WTC11 (cell line): ENCODE measurements around the gene LSM11. TPM values are rescaled to one million over a fixed set of nuclear protein-coding genes. Genes with fewer than 3 reads are reported as not detected.

Experiments
- ATAC-seq: fragments of 200-7000 bp; cut with Tn5 transposase; 2 replicates; pipeline ENCODE4 v1.10.0; 2021; ENCODE audit warnings: mild to moderate bottlenecking, moderate library complexity
- CTCF ChIA-PET: fragments of 300-600 bp; sonication (Branson Sonifier 250); formaldehyde crosslinking; loops from one replicate; lab custom pipeline; 2021; ENCODE audit warnings: antibody characterized with exemption; lab: Charles Lee
- POLR2A ChIA-PET: fragments of 350-600 bp; sonication (Branson Sonifier 250); formaldehyde crosslinking; loops from one replicate; lab custom pipeline; 2021; ENCODE audit warnings: antibody characterized with exemption; lab: Charles Lee
- DNase-seq: peaks from one replicate; pipeline ENCODE4 v3.0.0; 2021; ENCODE audit warnings: low spot score
- H3K27ac Mint-ChIP-seq: 2 replicates; pipeline ENCODE4 v1.8.0; 2021; ENCODE audit warnings: mixed read lengths
- H3K27me3 Mint-ChIP-seq: 2 replicates; pipeline ENCODE4 v1.8.0; 2021; ENCODE audit warnings: low read depth, mild to moderate bottlenecking, moderate library complexity, mixed read lengths
- H3K36me3 Mint-ChIP-seq: 2 replicates; pipeline ENCODE4 v1.8.0; 2021; ENCODE audit warnings: mixed read lengths
- H3K4me1 Mint-ChIP-seq: 2 replicates; pipeline ENCODE4 v1.8.0; 2022; ENCODE audit warnings: mixed read lengths
- H3K4me3 Mint-ChIP-seq: 2 replicates; pipeline ENCODE4 v1.8.0; 2021; ENCODE audit warnings: mild to moderate bottlenecking, moderate library complexity, mixed read lengths
- H3K9me3 Mint-ChIP-seq: 2 replicates; pipeline ENCODE4 v1.8.0; 2021; ENCODE audit warnings: mixed read lengths
- ATF1 ChIP-seq: sonication (generic); formaldehyde crosslinking; IDR thresholded peaks from 2 replicates; pipeline ENCODE4 v1.8.1; 2023; ENCODE audit warnings: mild to moderate bottlenecking, moderate library complexity, missing genetic modification reagents
- CREB1 ChIP-seq: sonication (generic); formaldehyde crosslinking; IDR thresholded peaks from 2 replicates; pipeline ENCODE4 v1.8.0; 2023; ENCODE audit warnings: mild to moderate bottlenecking, missing genetic modification reagents
- FOXP1 ChIP-seq: sonication (generic); formaldehyde crosslinking; IDR thresholded peaks from 2 replicates; pipeline ENCODE4 v1.8.0; 2022; ENCODE audit warnings: missing genetic modification reagents, mild to moderate bottlenecking, moderate library complexity, borderline replicate concordance
- GRHL2 ChIP-seq: fragments of 250-450 bp; sonication (Bioruptor Pico); IDR thresholded peaks from 2 replicates; pipeline ENCODE4 v1.8.0; 2022; ENCODE audit warnings: mild to moderate bottlenecking, moderate library complexity; ENCODE audit not compliant: insufficient replicate concordance, severe bottlenecking
- GTF2I ChIP-seq: fragments of 250-450 bp; sonication (Bioruptor Pico); conservative IDR thresholded peaks from 2 replicates; pipeline ENCODE4 v1.4.0; 2021; ENCODE audit warnings: mild to moderate bottlenecking
- HMGA2 ChIP-seq: fragments of 250-450 bp; sonication (Bioruptor Pico); IDR thresholded peaks from 2 replicates; pipeline ENCODE4 v1.4.0; 2021; ENCODE audit warnings: mild to moderate bottlenecking, moderate library complexity
- JAZF1 ChIP-seq: fragments of 250-450 bp; sonication (Bioruptor Pico); IDR thresholded peaks from 2 replicates; pipeline ENCODE4 v1.9.0; 2021; ENCODE audit warnings: moderate library complexity, mild to moderate bottlenecking, inconsistent platforms
- JUN ChIP-seq: sonication (generic); formaldehyde crosslinking; IDR thresholded peaks from 2 replicates; pipeline ENCODE4 v1.8.0; 2023; ENCODE audit warnings: mild to moderate bottlenecking, missing genetic modification reagents
- NFE2L1 ChIP-seq: sonication (generic); formaldehyde crosslinking; IDR thresholded peaks from 2 replicates; pipeline ENCODE4 v1.8.1; 2023; ENCODE audit warnings: missing genetic modification reagents
- NR2C2 ChIP-seq: sonication (generic); formaldehyde crosslinking; IDR thresholded peaks from 2 replicates; pipeline ENCODE4 v1.8.0; 2022; ENCODE audit warnings: mild to moderate bottlenecking, missing genetic modification reagents
- ZNF232 ChIP-seq: sonication (generic); formaldehyde crosslinking; IDR thresholded peaks from 2 replicates; pipeline ENCODE4 v1.8.0; 2022; ENCODE audit warnings: mild to moderate bottlenecking, missing genetic modification reagents
- total RNA-seq: library from RNA; stranded (reverse); gene quantifications from 3 replicates; pipeline ENCODE4 v1.2.3, GENCODE V29; 2021
- TF ChIP-seq, protein P1 (sequence below): sonication (generic); formaldehyde crosslinking; IDR thresholded peaks from 2 replicates; pipeline ENCODE4 v1.8.1; 2022; ENCODE audit warnings: low read depth, mild to moderate bottlenecking, moderate library complexity, missing genetic modification reagents, borderline replicate concordance
- TF ChIP-seq, protein P2 (sequence below): sonication (generic); formaldehyde crosslinking; IDR thresholded peaks from 2 replicates; pipeline ENCODE4 v1.8.1; 2023; ENCODE audit warnings: mild to moderate bottlenecking, moderate library complexity, missing genetic modification reagents
- TF ChIP-seq, protein P3 (sequence below): sonication (generic); formaldehyde crosslinking; IDR thresholded peaks from 2 replicates; pipeline ENCODE4 v1.8.1; 2023; ENCODE audit warnings: mild to moderate bottlenecking, missing genetic modification reagents, moderate library complexity
- TF ChIP-seq, protein P4 (sequence below): sonication (generic); formaldehyde crosslinking; IDR thresholded peaks from 2 replicates; pipeline ENCODE4 v1.8.0; 2023; ENCODE audit warnings: missing genetic modification reagents, mild to moderate bottlenecking, borderline replicate concordance
- TF ChIP-seq, protein P5 (sequence below): fragments of 250-450 bp; sonication (Bioruptor Pico); IDR thresholded peaks from 2 replicates; pipeline ENCODE4 v1.9.0; 2021; ENCODE audit warnings: moderate library complexity, mild to moderate bottlenecking, inconsistent platforms, borderline replicate concordance
- TF ChIP-seq, protein P6 (sequence below): sonication (generic); formaldehyde crosslinking; conservative IDR thresholded peaks from 2 replicates; pipeline ENCODE4 v1.8.1; 2023; ENCODE audit warnings: mild to moderate bottlenecking, low read depth, missing genetic modification reagents, moderate library complexity
- TF ChIP-seq, protein P7 (sequence below): fragments of 250-450 bp; sonication (Bioruptor Pico); IDR thresholded peaks from 2 replicates; pipeline ENCODE4 v2.1.2; 2022; ENCODE audit warnings: mild to moderate bottlenecking, moderate library complexity

LSM11 gene
- total RNA-seq, 1 experiment from 2014 or later = 5.2 TPM

DNA sequence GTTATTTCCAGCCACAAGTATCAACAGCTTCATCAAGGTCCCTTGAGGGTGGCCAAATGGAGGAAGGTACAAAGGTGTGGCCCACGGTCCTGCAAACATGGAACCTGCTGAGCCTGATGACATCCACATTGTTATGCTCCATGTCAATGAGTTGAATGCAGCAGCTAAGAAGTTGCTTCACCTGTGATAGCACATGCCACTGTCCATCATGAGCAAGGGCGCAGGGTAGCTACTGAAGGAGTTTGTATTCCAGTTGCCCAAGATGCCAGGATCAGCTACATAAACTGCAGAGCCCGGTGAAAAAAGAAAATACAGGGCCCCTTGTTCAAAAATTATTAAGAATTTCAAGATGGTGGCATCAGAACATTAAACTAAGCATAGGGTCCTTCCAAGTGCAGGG is 24.2 kb downstream of the LSM11 start:
- TF ChIP-seq FOXP1 (CRISPR knock-in tag) = no peak
- no peak for TF ChIP-seq HMGA2
- no peak for TF ChIP-seq CREB1 (CRISPR knock-in tag)
- TF ChIP-seq, protein P1, sequence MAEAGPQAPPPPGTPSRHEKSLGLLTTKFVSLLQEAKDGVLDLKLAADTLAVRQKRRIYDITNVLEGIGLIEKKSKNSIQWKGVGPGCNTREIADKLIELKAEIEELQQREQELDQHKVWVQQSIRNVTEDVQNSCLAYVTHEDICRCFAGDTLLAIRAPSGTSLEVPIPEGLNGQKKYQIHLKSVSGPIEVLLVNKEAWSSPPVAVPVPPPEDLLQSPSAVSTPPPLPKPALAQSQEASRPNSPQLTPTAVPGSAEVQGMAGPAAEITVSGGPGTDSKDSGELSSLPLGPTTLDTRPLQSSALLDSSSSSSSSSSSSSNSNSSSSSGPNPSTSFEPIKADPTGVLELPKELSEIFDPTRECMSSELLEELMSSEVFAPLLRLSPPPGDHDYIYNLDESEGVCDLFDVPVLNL = no peak
- TF ChIP-seq, protein P2, sequence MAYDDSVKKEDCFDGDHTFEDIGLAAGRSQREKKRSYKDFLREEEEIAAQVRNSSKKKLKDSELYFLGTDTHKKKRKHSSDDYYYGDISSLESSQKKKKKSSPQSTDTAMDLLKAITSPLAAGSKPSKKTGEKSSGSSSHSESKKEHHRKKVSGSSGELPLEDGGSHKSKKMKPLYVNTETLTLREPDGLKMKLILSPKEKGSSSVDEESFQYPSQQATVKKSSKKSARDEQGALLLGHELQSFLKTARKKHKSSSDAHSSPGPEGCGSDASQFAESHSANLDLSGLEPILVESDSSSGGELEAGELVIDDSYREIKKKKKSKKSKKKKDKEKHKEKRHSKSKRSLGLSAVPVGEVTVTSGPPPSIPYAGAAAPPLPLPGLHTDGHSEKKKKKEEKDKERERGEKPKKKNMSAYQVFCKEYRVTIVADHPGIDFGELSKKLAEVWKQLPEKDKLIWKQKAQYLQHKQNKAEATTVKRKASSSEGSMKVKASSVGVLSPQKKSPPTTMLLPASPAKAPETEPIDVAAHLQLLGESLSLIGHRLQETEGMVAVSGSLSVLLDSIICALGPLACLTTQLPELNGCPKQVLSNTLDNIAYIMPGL (CRISPR knock-in tag) = no peak
- TF ChIP-seq, protein P3, sequence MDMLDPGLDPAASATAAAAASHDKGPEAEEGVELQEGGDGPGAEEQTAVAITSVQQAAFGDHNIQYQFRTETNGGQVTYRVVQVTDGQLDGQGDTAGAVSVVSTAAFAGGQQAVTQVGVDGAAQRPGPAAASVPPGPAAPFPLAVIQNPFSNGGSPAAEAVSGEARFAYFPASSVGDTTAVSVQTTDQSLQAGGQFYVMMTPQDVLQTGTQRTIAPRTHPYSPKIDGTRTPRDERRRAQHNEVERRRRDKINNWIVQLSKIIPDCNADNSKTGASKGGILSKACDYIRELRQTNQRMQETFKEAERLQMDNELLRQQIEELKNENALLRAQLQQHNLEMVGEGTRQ (CRISPR knock-in tag) = no peak
- TF ChIP-seq JAZF1 (CRISPR knock-in tag) = no peak
- TF ChIP-seq, protein P4, sequence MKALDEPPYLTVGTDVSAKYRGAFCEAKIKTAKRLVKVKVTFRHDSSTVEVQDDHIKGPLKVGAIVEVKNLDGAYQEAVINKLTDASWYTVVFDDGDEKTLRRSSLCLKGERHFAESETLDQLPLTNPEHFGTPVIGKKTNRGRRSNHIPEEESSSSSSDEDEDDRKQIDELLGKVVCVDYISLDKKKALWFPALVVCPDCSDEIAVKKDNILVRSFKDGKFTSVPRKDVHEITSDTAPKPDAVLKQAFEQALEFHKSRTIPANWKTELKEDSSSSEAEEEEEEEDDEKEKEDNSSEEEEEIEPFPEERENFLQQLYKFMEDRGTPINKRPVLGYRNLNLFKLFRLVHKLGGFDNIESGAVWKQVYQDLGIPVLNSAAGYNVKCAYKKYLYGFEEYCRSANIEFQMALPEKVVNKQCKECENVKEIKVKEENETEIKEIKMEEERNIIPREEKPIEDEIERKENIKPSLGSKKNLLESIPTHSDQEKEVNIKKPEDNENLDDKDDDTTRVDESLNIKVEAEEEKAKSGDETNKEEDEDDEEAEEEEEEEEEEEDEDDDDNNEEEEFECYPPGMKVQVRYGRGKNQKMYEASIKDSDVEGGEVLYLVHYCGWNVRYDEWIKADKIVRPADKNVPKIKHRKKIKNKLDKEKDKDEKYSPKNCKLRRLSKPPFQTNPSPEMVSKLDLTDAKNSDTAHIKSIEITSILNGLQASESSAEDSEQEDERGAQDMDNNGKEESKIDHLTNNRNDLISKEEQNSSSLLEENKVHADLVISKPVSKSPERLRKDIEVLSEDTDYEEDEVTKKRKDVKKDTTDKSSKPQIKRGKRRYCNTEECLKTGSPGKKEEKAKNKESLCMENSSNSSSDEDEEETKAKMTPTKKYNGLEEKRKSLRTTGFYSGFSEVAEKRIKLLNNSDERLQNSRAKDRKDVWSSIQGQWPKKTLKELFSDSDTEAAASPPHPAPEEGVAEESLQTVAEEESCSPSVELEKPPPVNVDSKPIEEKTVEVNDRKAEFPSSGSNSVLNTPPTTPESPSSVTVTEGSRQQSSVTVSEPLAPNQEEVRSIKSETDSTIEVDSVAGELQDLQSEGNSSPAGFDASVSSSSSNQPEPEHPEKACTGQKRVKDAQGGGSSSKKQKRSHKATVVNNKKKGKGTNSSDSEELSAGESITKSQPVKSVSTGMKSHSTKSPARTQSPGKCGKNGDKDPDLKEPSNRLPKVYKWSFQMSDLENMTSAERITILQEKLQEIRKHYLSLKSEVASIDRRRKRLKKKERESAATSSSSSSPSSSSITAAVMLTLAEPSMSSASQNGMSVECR (CRISPR knock-in tag) = no peak
- TF ChIP-seq ATF1 (CRISPR knock-in tag) = no peak
- no peak for TF ChIP-seq GRHL2
- TF ChIP-seq NR2C2 (CRISPR knock-in tag) = no peak
- TF ChIP-seq JUN (CRISPR knock-in tag) = no peak
- TF ChIP-seq GTF2I (CRISPR knock-in tag) = no peak
- no peaks in the 10 kb centered on the region for H3K4me1 Mint-ChIP-seq
- no peak for ATAC-seq
- no peaks in the 10 kb centered on the region for H3K27me3 Mint-ChIP-seq
- H3K9me3 Mint-ChIP-seq = peaks cover 6% of the 10 kb centered on the region
- no peak for DNase-seq
- CTCF ChIA-PET = interaction anchor here (1.4 to 1.6 kb wide), 2 partner anchors 24 to 61 kb away, joined by 3 to 4 read pairs; partner anchors contain the start of gene LSM11
- POLR2A ChIA-PET = no interaction called here
- no peak overlapping the region for H3K27ac Mint-ChIP-seq
- H3K4me3 Mint-ChIP-seq = no peak overlapping the region
- no peaks in the 10 kb centered on the region for H3K36me3 Mint-ChIP-seq

DNA sequence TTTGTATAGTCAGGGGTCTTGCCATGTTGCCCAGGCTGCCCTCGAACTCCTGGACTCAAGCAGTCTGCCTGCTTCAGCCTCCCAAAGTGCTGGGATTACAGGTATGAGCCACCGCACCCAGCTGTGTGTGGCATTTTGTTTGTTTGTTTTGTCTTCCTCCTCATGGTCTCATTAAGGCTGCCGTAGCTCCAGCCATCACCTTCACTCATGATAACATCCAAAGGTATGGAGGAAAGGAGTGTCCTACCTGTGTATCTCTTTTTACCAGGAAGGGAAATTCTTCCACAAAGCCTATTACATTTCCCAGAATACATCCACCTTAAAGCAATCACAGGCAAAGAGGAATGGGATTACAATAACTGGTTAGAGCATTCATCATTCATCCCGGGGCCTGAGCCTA is 27.2 kb downstream of the LSM11 start:
- H3K36me3 Mint-ChIP-seq = no peaks in the 10 kb centered on the region
- no peaks in the 10 kb centered on the region for H3K27me3 Mint-ChIP-seq
- ATAC-seq = no peak
- DNase-seq = no peak
- H3K4me1 Mint-ChIP-seq = no peaks in the 10 kb centered on the region
- TF ChIP-seq GTF2I (CRISPR knock-in tag) = 0 out of 2 replicates have a peak, but pooled peaks have one; percentile 25
- TF ChIP-seq, protein P5, sequence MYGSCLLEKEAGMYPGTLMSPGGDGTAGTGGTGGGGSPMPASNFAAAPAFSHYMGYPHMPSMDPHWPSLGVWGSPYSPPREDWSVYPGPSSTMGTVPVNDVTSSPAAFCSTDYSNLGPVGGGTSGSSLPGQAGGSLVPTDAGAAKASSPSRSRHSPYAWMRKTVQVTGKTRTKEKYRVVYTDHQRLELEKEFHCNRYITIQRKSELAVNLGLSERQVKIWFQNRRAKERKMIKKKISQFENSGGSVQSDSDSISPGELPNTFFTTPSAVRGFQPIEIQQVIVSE (CRISPR knock-in tag) = no peak
- no peak overlapping the region for H3K4me3 Mint-ChIP-seq
- CTCF ChIA-PET = no interaction called here
- peaks cover 6% of the 10 kb centered on the region for H3K9me3 Mint-ChIP-seq
- no peak overlapping the region for H3K27ac Mint-ChIP-seq
- POLR2A ChIA-PET = no interaction called here

DNA sequence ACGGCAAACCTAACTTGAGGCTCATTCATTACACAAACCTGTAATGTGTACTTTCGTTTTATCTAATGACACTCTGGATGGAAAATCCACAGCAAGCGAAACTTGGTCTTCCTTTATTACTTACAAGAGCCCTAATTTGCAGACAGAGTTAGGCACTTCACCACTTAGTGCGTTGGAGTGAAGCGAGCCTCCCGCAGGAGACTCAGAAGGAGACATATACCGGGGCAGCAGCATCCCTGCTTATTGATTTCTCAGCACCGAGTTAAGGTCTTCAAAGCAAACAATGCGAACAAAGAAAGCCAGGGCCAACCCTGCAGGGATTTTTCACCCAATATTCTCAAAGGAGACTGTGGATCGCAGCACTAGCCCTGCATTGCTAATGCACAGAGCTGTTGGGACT is 28.6 kb downstream of the LSM11 start:
- Mint-ChIP-seq H3K4me1 (no peaks in the 10 kb centered on the region), H3K9me3 (peaks cover 6% of the 10 kb centered on the region), H3K27me3 (no peaks in the 10 kb centered on the region), H3K36me3 (no peaks in the 10 kb centered on the region), H3K4me3 (no peak overlapping the region), H3K27ac (no peak overlapping the region)
- ATAC-seq (no peak), DNase-seq (no peak)
- CTCF ChIA-PET = no interaction called here
- POLR2A ChIA-PET = no interaction called here
- TF ChIP-seq ZNF232 (CRISPR knock-in tag) (no peak), NFE2L1 (no peak)
- TF ChIP-seq, protein P6, sequence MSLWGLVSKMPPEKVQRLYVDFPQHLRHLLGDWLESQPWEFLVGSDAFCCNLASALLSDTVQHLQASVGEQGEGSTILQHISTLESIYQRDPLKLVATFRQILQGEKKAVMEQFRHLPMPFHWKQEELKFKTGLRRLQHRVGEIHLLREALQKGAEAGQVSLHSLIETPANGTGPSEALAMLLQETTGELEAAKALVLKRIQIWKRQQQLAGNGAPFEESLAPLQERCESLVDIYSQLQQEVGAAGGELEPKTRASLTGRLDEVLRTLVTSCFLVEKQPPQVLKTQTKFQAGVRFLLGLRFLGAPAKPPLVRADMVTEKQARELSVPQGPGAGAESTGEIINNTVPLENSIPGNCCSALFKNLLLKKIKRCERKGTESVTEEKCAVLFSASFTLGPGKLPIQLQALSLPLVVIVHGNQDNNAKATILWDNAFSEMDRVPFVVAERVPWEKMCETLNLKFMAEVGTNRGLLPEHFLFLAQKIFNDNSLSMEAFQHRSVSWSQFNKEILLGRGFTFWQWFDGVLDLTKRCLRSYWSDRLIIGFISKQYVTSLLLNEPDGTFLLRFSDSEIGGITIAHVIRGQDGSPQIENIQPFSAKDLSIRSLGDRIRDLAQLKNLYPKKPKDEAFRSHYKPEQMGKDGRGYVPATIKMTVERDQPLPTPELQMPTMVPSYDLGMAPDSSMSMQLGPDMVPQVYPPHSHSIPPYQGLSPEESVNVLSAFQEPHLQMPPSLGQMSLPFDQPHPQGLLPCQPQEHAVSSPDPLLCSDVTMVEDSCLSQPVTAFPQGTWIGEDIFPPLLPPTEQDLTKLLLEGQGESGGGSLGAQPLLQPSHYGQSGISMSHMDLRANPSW (CRISPR knock-in tag) = no peak
- TF ChIP-seq, protein P7, sequence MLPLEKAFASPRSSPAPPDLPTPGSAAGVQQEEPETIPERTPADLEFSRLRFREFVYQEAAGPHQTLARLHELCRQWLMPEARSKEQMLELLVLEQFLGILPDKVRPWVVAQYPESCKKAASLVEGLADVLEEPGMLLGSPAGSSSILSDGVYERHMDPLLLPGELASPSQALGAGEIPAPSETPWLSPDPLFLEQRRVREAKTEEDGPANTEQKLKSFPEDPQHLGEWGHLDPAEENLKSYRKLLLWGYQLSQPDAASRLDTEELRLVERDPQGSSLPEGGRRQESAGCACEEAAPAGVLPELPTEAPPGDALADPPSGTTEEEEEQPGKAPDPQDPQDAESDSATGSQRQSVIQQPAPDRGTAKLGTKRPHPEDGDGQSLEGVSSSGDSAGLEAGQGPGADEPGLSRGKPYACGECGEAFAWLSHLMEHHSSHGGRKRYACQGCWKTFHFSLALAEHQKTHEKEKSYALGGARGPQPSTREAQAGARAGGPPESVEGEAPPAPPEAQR (CRISPR knock-in tag) = no peak
- TF ChIP-seq, protein P1 = no peak
